ENCODE data around the gene SFTPB. TPM values are rescaled to one million over a fixed set of nuclear protein-coding genes. Genes with fewer than 3 reads are reported as not detected.

The SFTPB gene
- total and polyA plus RNA-seq, 7 experiments from 2014 or later: not detected

- peaks cover 0 to 74% (median 5%) of the 10 kb centered on the region in 7 donors for H3K4me1 Mint-ChIP-seq
- peak overlapping the region in 1 of 9 donors; percentile 90 for H3K27ac Mint-ChIP-seq
- Histone ChIP-seq H3K27ac (ENCODE audit: low read depth, low read length) (no peak overlapping the region), H3K4me3 (ENCODE audit: low read length) (no peak overlapping the region), H3K36me3 (ENCODE audit: control insufficient read depth in 2 of 3, insufficient read depth in 3 of 3, low read length in 3 of 3) (no peaks in the 10 kb centered on the region), H3K9me3 (ENCODE audit: control insufficient read depth in 2 of 3, low read length in 3 of 3) (no peaks in the 10 kb centered on the region), H3K27me3 (ENCODE audit: control insufficient read depth in 2 of 2, insufficient read depth in 2 of 2, low read length in 2 of 2) (peaks cover 0 to 4% of the 10 kb centered on the region in 2 donors), H3K4me1 (ENCODE audit: control insufficient read depth in 2 of 2, insufficient read depth in 2 of 2, low read length in 2 of 2) (peaks cover 0 to 25% of the 10 kb centered on the region in 2 donors)
- peak overlapping the region in 1 of 10 donors; percentile 6 for H3K4me3 Mint-ChIP-seq
- DNase-seq (peak in 8 of 9 donors; percentile 38 to 75 (median 66)), ATAC-seq (peak; percentile 85)
- POLR2A ChIA-PET: no interaction called here
- intact Hi-C loops (cut with micrococcal nuclease): loop anchor here (1.0 to 5.0 kb wide), 7 partner anchors 8 to 330 kb away; no protein-coding TSS in a partner anchor
- CTCF ChIA-PET: interaction anchor here (1.0 to 2.9 kb wide), 8 partner anchors 10 to 316 kb away, joined by 3 to 14 read pairs (median 4); no protein-coding TSS in a partner anchor
- peaks cover 0 to 7% (median 4%) of the 10 kb centered on the region in 5 donors for H3K27me3 Mint-ChIP-seq
- H3K9me3 Mint-ChIP-seq: peaks cover 0 to 1% (median 0%) of the 10 kb centered on the region in 11 donors
- peaks cover 0 to 1% (median 0%) of the 10 kb centered on the region in 5 donors for H3K36me3 Mint-ChIP-seq
These were observed 39.3 kb upstream of the SFTPB start for GRCh38 chr2:85707304-85707703.

- Histone ChIP-seq H3K36me3 (ENCODE audit: control insufficient read depth in 2 of 3, insufficient read depth in 3 of 3, low read length in 3 of 3) (no peaks in the 10 kb centered on the region), H3K4me3 (ENCODE audit: low read length) (no peak overlapping the region), H3K27me3 (ENCODE audit: control insufficient read depth in 2 of 2, insufficient read depth in 2 of 2, low read length in 2 of 2) (peaks cover 0 to 4% of the 10 kb centered on the region in 2 donors), H3K9me3 (ENCODE audit: control insufficient read depth in 2 of 3, low read length in 3 of 3) (no peaks in the 10 kb centered on the region), H3K27ac (ENCODE audit: low read depth, low read length) (no peak overlapping the region), H3K4me1 (ENCODE audit: control insufficient read depth in 2 of 2, insufficient read depth in 2 of 2, low read length in 2 of 2) (peaks cover 0 to 25% of the 10 kb centered on the region in 2 donors)
- ATAC-seq (peak; percentile 64), DNase-seq (no peak)
- Mint-ChIP-seq H3K36me3 (peaks cover 0 to 1% (median 0%) of the 10 kb centered on the region in 5 donors), H3K27ac (peak overlapping the region in 1 of 9 donors; percentile 90), H3K4me3 (peak overlapping the region in 2 of 10 donors; percentile 6 to 20), H3K9me3 (peaks cover 0 to 1% (median 0%) of the 10 kb centered on the region in 11 donors), H3K27me3 (peaks cover 0 to 7% (median 4%) of the 10 kb centered on the region in 5 donors), H3K4me1 (peaks cover 0 to 77% (median 5%) of the 10 kb centered on the region in 7 donors)
- POLR2A ChIA-PET: no interaction called here
- CTCF ChIA-PET: interaction anchor here (1.1 to 2.9 kb wide), 5 partner anchors 13 to 316 kb away, joined by 3 to 14 read pairs (median 5); no protein-coding TSS in a partner anchor
- intact Hi-C loops (cut with micrococcal nuclease): loop anchor here (1.0 to 5.0 kb wide), 7 partner anchors 9 to 331 kb away; no protein-coding TSS in a partner anchor
These were observed 38.7 kb upstream of the SFTPB start for GRCh38 chr2:85706599-85707296.

- CTCF ChIA-PET: interaction anchor here (1.5 to 2.9 kb wide), 2 partner anchors 69 to 286 kb away, joined by 4 to 14 read pairs; no protein-coding TSS in a partner anchor
- no peaks in the 10 kb centered on the region for H3K36me3 ChIP-seq (ENCODE audit: control insufficient read depth in 2 of 3, insufficient read depth in 3 of 3, low read length in 3 of 3)
- peaks cover 0 to 1% (median 0%) of the 10 kb centered on the region in 5 donors for H3K36me3 Mint-ChIP-seq
- H3K4me1 ChIP-seq (ENCODE audit: control insufficient read depth in 2 of 2, insufficient read depth in 2 of 2, low read length in 2 of 2): peaks cover 0 to 25% of the 10 kb centered on the region in 2 donors
- H3K4me1 Mint-ChIP-seq: peaks cover 0 to 75% (median 5%) of the 10 kb centered on the region in 7 donors
- peaks cover 0 to 7% (median 4%) of the 10 kb centered on the region in 5 donors for H3K27me3 Mint-ChIP-seq
- no peak overlapping the region for H3K27ac ChIP-seq (ENCODE audit: low read depth, low read length)
- no peaks in the 10 kb centered on the region for H3K9me3 ChIP-seq (ENCODE audit: control insufficient read depth in 2 of 3, low read length in 3 of 3)
- POLR2A ChIA-PET: no interaction called here
- peaks cover 0 to 1% (median 0%) of the 10 kb centered on the region in 11 donors for H3K9me3 Mint-ChIP-seq
- no peak overlapping the region for H3K4me3 ChIP-seq (ENCODE audit: low read length)
- ATAC-seq (no peak), DNase-seq (no peak)
- peak overlapping the region in 1 of 9 donors; percentile 90 for H3K27ac Mint-ChIP-seq
- H3K27me3 ChIP-seq (ENCODE audit: control insufficient read depth in 2 of 2, insufficient read depth in 2 of 2, low read length in 2 of 2): peaks cover 0 to 4% of the 10 kb centered on the region in 2 donors
- H3K4me3 Mint-ChIP-seq: no peak overlapping the region
- intact Hi-C loops (cut with micrococcal nuclease): loop anchor here in 1 of 2 donors (5.0 kb wide), 1 partner anchor 331 kb away; no protein-coding TSS in a partner anchor
These were observed 38.1 kb upstream of the SFTPB start for GRCh38 chr2:85706063-85706462.

- Mint-ChIP-seq H3K36me3 (peaks cover 0 to 1% (median 0%) of the 10 kb centered on the region in 5 donors), H3K4me3 (no peak overlapping the region), H3K27ac (peak overlapping the region in 1 of 9 donors; percentile 90), H3K4me1 (peaks cover 0 to 71% (median 5%) of the 10 kb centered on the region in 7 donors), H3K9me3 (peaks cover 0 to 1% (median 0%) of the 10 kb centered on the region in 11 donors), H3K27me3 (peaks cover 0 to 7% (median 4%) of the 10 kb centered on the region in 5 donors)
- Histone ChIP-seq H3K4me1 (ENCODE audit: control insufficient read depth in 2 of 2, insufficient read depth in 2 of 2, low read length in 2 of 2) (peaks cover 0 to 25% of the 10 kb centered on the region in 2 donors), H3K4me3 (ENCODE audit: low read length) (no peak overlapping the region), H3K9me3 (ENCODE audit: control insufficient read depth in 2 of 3, low read length in 3 of 3) (no peaks in the 10 kb centered on the region), H3K36me3 (ENCODE audit: control insufficient read depth in 2 of 3, insufficient read depth in 3 of 3, low read length in 3 of 3) (no peaks in the 10 kb centered on the region), H3K27ac (ENCODE audit: low read depth, low read length) (no peak overlapping the region), H3K27me3 (ENCODE audit: control insufficient read depth in 2 of 2, insufficient read depth in 2 of 2, low read length in 2 of 2) (peaks cover 0 to 4% of the 10 kb centered on the region in 2 donors)
- ATAC-seq (no peak), DNase-seq (no peak)
- ChIA-PET CTCF (interaction anchor here (0.8 to 2.9 kb wide), 2 partner anchors 68 to 581 kb away, joined by 3 to 14 read pairs; no protein-coding TSS in a partner anchor), POLR2A (no interaction called here)
- intact Hi-C loops (cut with micrococcal nuclease): loop anchor here in 1 of 2 donors (5.0 kb wide), 1 partner anchor 332 kb away; no protein-coding TSS in a partner anchor
These were observed 37.7 kb upstream of the SFTPB start for GRCh38 chr2:85705680-85706039.

GRCh38 chr2:85704800-85705679 lies 37.0 kb upstream of the SFTPB start:
- Histone ChIP-seq H3K27me3 (ENCODE audit: control insufficient read depth in 2 of 2, insufficient read depth in 2 of 2, low read length in 2 of 2) (peaks cover 0 to 4% of the 10 kb centered on the region in 2 donors), H3K4me3 (ENCODE audit: low read length) (no peak overlapping the region), H3K4me1 (ENCODE audit: control insufficient read depth in 2 of 2, insufficient read depth in 2 of 2, low read length in 2 of 2) (peaks cover 0 to 25% of the 10 kb centered on the region in 2 donors), H3K9me3 (ENCODE audit: control insufficient read depth in 2 of 3, low read length in 3 of 3) (no peaks in the 10 kb centered on the region), H3K36me3 (ENCODE audit: control insufficient read depth in 2 of 3, insufficient read depth in 3 of 3, low read length in 3 of 3) (no peaks in the 10 kb centered on the region), H3K27ac (ENCODE audit: low read depth, low read length) (no peak overlapping the region)
- peaks cover 0 to 1% (median 0%) of the 10 kb centered on the region in 5 donors for H3K36me3 Mint-ChIP-seq
- intact Hi-C loops (cut with micrococcal nuclease): loop anchor here in 1 of 2 donors (5.0 kb wide), 1 partner anchor 332 kb away; no protein-coding TSS in a partner anchor
- DNase-seq (no peak), ATAC-seq (peak; percentile 55)
- H3K27ac Mint-ChIP-seq: peak overlapping the region in 3 of 9 donors; percentile 0 to 90 (median 17)
- peaks cover 0 to 7% (median 4%) of the 10 kb centered on the region in 5 donors for H3K27me3 Mint-ChIP-seq
- peaks cover 0 to 65% (median 5%) of the 10 kb centered on the region in 7 donors for H3K4me1 Mint-ChIP-seq
- ChIA-PET POLR2A (no interaction called here), CTCF (interaction anchor here (0.8 to 2.9 kb wide), 4 partner anchors 14 to 582 kb away, joined by 3 to 14 read pairs (median 4); no protein-coding TSS in a partner anchor)
- peaks cover 0 to 1% (median 0%) of the 10 kb centered on the region in 11 donors for H3K9me3 Mint-ChIP-seq
- H3K4me3 Mint-ChIP-seq: peak overlapping the region in 2 of 10 donors; percentile 31 to 43

DNA sequence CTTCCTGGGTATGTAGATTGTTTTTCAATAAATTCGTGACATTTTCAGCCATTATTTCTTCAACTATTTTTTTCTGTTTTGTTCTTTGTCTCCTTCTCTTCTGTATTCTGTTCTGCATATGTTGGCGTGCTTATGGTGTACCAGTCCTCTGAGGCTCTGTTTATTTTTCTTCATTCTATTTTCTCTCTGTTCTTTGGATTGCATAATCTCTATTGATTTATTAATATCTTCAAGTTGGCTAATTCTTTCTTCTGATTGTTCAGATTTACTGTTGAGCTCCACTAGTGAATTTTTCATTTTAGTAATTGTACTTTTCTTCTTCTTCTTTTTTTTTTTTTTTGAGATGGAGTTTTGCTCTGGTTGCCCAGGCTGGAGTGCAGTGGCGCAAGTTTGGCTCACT lies 36.0 kb upstream of the SFTPB start:
- no peak overlapping the region for H3K4me3 ChIP-seq (ENCODE audit: low read length)
- peaks cover 0 to 25% of the 10 kb centered on the region in 2 donors for H3K4me1 ChIP-seq (ENCODE audit: control insufficient read depth in 2 of 2, insufficient read depth in 2 of 2, low read length in 2 of 2)
- Mint-ChIP-seq H3K9me3 (peaks cover 0 to 1% (median 0%) of the 10 kb centered on the region in 11 donors), H3K4me3 (no peak overlapping the region), H3K27me3 (peaks cover 0 to 7% (median 4%) of the 10 kb centered on the region in 5 donors), H3K4me1 (peaks cover 0 to 57% (median 5%) of the 10 kb centered on the region in 7 donors), H3K36me3 (peaks cover 0 to 1% (median 0%) of the 10 kb centered on the region in 5 donors), H3K27ac (peak overlapping the region in 1 of 9 donors; percentile 16)
- H3K27me3 ChIP-seq (ENCODE audit: control insufficient read depth in 2 of 2, insufficient read depth in 2 of 2, low read length in 2 of 2): peaks cover 0 to 4% of the 10 kb centered on the region in 2 donors
- ATAC-seq (no peak), DNase-seq (no peak)
- no peaks in the 10 kb centered on the region for H3K9me3 ChIP-seq (ENCODE audit: control insufficient read depth in 2 of 3, low read length in 3 of 3)
- ChIA-PET POLR2A (no interaction called here), CTCF (interaction anchor here (1.3 to 1.5 kb wide), 2 partner anchors 15 to 67 kb away, joined by 4 to 5 read pairs; no protein-coding TSS in a partner anchor)
- intact Hi-C loops (cut with micrococcal nuclease): no loop called here
- no peaks in the 10 kb centered on the region for H3K36me3 ChIP-seq (ENCODE audit: control insufficient read depth in 2 of 3, insufficient read depth in 3 of 3, low read length in 3 of 3)
- no peak overlapping the region for H3K27ac ChIP-seq (ENCODE audit: low read depth, low read length)
